Endometrial microvascular endothelial cells (primary cell): Measurements from ENCODE around the gene UBL3. TPM values are rescaled to one million over a fixed set of nuclear protein-coding genes. Genes with fewer than 3 reads are reported as not detected.

Experiments used
- in situ Hi-C: cut with HindIII; loops from 2 replicates; pipeline ENCODE4 v1.10.0; 2017; ENCODE audit warnings: low sequenced_read_pairs, low pct_unique_long_range_greater_than_20kb; ENCODE audit errors: inconsistent ontology term
- total RNA-seq: library from RNA; depleted of rRNA; stranded (reverse); fragments of >200 nt; gene quantifications from one replicate; pipeline ENCODE4 v1.2.3, GENCODE V29; 2015; ENCODE audit errors: inconsistent ontology term

The UBL3 gene
- total RNA-seq, 1 donor from 2014 or later, result 9.3 TPM

DNA sequence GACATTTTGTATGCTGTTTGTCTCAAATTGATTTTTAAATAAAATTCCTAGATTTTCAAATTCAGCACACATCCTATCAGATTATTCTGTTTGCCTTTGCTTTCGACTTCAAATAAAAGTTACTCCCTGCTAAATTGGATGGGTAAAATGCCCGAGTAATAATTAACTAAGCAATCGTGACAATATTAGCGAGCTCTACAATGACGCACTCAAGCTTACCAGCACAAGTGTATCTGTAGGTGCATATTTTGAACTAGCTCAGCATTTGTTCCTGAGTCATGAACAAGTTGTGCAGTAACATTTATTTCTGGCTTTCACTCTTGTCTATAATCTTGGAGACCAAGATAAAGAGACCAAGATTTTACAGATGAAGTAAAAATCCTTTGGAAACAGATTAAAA lies 113.4 kb downstream of the UBL3 start:
- in situ Hi-C loops, result no loop called here

GRCh38 chr13:29733147-29733611 lies 117.2 kb downstream of the UBL3 start:
- in situ Hi-C loops, result no loop called here

DNA sequence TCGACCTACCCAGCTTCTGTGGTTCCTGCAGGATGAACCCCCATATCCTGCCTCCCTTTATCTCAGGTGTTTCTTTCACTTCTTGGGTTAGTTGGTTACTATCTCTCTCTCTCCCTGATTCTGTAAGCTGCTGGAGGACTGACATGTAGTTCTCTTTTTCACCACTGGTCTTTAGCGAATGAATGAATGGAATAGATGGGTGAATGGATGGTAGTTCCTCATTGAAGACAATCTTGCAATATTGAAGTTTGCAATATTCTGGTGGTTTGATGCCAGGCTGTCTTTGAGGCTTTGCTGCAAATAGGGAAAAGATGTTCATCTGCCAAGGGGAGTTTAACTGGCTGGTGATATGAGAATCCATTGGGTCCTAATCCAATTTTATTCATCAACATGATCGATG lies 120.2 kb downstream of the UBL3 start:
- in situ Hi-C loops, result no loop called here

DNA sequence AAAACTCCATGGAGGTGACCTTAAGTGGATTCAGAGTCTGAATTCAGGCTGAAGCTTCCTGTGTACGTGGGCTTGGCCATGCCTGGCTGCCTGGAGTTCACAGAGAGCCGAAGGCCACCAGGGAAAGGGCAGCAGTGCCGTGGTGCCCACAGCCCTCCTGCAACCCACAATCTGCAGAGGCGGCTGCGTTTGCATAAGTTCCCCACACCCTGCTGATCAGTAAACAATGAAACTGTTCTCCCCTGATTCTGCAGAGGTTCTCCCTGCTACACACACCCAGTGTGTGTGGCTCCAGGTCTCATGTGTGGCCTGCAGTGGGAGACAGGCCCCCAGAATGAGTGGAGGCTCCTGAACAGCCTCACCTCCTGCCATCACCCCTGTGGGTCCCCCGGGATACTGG lies 128.0 kb downstream of the UBL3 start:
- in situ Hi-C loops, result no loop called here

- in situ Hi-C loops, result no loop called here
Observed at GRCh38 chr13:29721766-29722165, 128.7 kb downstream of the UBL3 start.

- in situ Hi-C loops, result no loop called here
Observed at GRCh38 chr13:29718694-29719093, 131.7 kb downstream of the UBL3 start.

DNA sequence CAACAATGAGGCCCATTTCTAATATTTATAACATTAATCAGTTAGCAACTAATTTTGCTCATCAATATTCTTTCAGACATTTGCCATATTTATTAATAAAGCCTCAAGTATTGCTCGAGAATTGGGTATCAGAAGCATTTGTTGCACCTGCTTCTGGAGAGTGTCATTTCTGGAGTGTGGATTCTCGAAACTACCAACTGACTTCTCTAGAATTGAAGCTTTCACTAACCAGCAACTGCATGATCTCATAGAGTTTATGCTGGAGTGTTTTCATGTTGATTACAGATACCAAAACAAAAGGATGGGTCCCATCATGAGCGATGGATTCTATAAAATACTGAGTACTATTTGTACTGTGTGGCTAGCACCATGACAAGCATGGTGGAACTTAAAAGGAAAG lies 133.9 kb downstream of the UBL3 start:
- in situ Hi-C loops, result no loop called here
